GM23248 (cell line): ENCODE data around the gene TEAD1. TPM values are rescaled to one million over a fixed set of nuclear protein-coding genes. Genes with fewer than 3 reads are reported as not detected.

Experiments used
- DNase-seq: peaks from one replicate; pipeline ENCODE4 v3.0.0-alpha.2; 2015
- H2AFZ ChIP-seq: fragments of 200-600 bp; sonication (generic); 2 replicates; pipeline ENCODE4 v1.6.1; 2016; ENCODE audit warnings: antibody characterized with exemption
- H3F3A ChIP-seq: fragments of 200-600 bp; sonication (generic); 2 replicates; pipeline ENCODE4 v1.6.1; 2016; ENCODE audit warnings: mild to moderate bottlenecking, antibody characterized with exemption, mixed run types; ENCODE audit not compliant: insufficient read depth
- H3K27ac ChIP-seq: fragments of 200-600 bp; sonication (generic); 2 replicates; pipeline ENCODE4 v1.5.1; 2016; ENCODE audit warnings: mild to moderate bottlenecking
- H3K27me3 ChIP-seq: fragments of 200-600 bp; sonication (generic); replicated peaks from 2 replicates; pipeline ENCODE4 v1.6.1; 2016; ENCODE audit warnings: mild to moderate bottlenecking; ENCODE audit not compliant: insufficient read depth
- H3K36me3 ChIP-seq: fragments of 200-600 bp; sonication (generic); 2 replicates; pipeline ENCODE4 v1.6.1; 2016; ENCODE audit warnings: low read depth, mild to moderate bottlenecking
- H3K4me1 ChIP-seq: fragments of 200-600 bp; sonication (generic); 2 replicates; pipeline ENCODE4 v1.6.1; 2016; ENCODE audit warnings: mild to moderate bottlenecking; ENCODE audit not compliant: insufficient read depth
- H3K4me2 ChIP-seq: fragments of 200-600 bp; sonication (generic); one replicate; pipeline ENCODE4 v1.6.1; 2016; ENCODE audit warnings: mild to moderate bottlenecking; ENCODE audit not compliant: unreplicated experiment
- H3K4me3 ChIP-seq: fragments of 200-600 bp; sonication (generic); 2 replicates; pipeline ENCODE4 v1.5.1; 2016; ENCODE audit warnings: mild to moderate bottlenecking
- H3K79me2 ChIP-seq: fragments of 200-600 bp; sonication (generic); 2 replicates; pipeline ENCODE4 v1.6.1; 2016; ENCODE audit warnings: mild to moderate bottlenecking; ENCODE audit not compliant: insufficient read depth
- H3K9ac ChIP-seq: fragments of 200-600 bp; sonication (generic); 2 replicates; pipeline ENCODE4 v1.6.1; 2016; ENCODE audit warnings: mild to moderate bottlenecking
- H3K9me2 ChIP-seq: fragments of 200-600 bp; sonication (generic); 2 replicates; pipeline ENCODE4 v1.6.1; 2016; ENCODE audit warnings: mixed run types, mild to moderate bottlenecking, moderate library complexity; ENCODE audit not compliant: insufficient read depth
- H3K9me3 ChIP-seq: fragments of 200-600 bp; sonication (generic); one replicate; pipeline ENCODE4 v1.6.1; 2017; ENCODE audit warnings: low read depth
- H4K20me1 ChIP-seq: fragments of 200-600 bp; sonication (generic); 2 replicates; pipeline ENCODE4 v1.6.0; 2016; ENCODE audit not compliant: insufficient read depth
- EZH2 ChIP-seq: fragments of 200-600 bp; sonication (generic); IDR thresholded peaks from 2 replicates; pipeline ENCODE4 v1.6.1; 2018; ENCODE audit warnings: antibody characterized with exemption, mild to moderate bottlenecking; ENCODE audit not compliant: insufficient read depth, poor library complexity, severe bottlenecking
- EZH2phosphoT487 ChIP-seq: fragments of 200-600 bp; sonication (generic); IDR thresholded peaks from 2 replicates; pipeline ENCODE4 v1.6.1; 2018; ENCODE audit warnings: antibody characterized with exemption, moderate library complexity, mild to moderate bottlenecking, low read depth; ENCODE audit not compliant: insufficient read depth
- WGBS, 2 experiments: methylation state at CpG; one replicate each; pipeline ENCODE4 v1.1.6; 2015 to 2017; ENCODE audit warnings: low lambda C conversion rate in 2 of 2, low coverage in 1 of 2; ENCODE audit errors: missing lambda C conversion rate in 2 of 2; 5-methylcytosine and 5-hydroxymethylcytosine counted together
- in situ Hi-C: fragments of 300-500 bp; cut with MboI; formaldehyde crosslinking; loops from 2 replicates; pipeline ENCODE4 v1.15.0; 2020
- polyA plus RNA-seq: library from polyadenylated mRNA; unstranded; fragments of >200 nt; fragmentation: Nextera tagmentation; extraction: Ambion mirVana; gene quantifications from 2 replicates; pipeline ENCODE4 v1.2.1, GENCODE V29; 2016
- total RNA-seq: library from RNA; depleted of rRNA; stranded (reverse); fragments of >200 nt; shearing (Covaris generic); gene quantifications from 2 replicates; pipeline ENCODE4 v1.2.3, GENCODE V29; 2014

TEAD1 gene
- total and polyA plus RNA-seq, 2 experiments from 2014 or later, result 52.3 to 144 TPM

DNA sequence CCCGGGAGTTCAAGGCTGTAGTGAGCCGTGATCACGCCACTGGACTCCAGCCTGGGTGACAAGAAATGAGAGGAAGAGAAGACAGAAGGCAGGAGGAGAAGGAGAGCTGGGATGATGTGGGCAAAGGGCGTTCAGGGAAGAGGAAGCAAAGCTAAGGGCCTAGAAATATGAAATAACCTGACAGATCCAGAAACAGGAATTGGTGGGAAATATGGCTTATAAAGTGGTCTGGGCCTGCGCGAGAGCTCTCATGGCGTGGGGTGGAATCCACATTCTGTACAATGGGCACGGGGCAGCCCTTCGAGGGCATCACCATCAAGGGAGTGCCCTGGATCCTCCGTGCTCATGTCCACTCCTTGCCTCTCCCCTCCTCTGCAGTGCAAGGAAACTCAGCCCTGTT lies 288.1 kb downstream of the TEAD1 start:
- H3K27me3 ChIP-seq, result no peaks in the 10 kb centered on the region
- no peak for DNase-seq
- no peaks in the 10 kb centered on the region for H3K9me2 ChIP-seq
- H4K20me1 ChIP-seq, result no peaks in the 10 kb centered on the region
- peaks cover 3% of the 10 kb centered on the region; the same call in 1 of the 2 replicates for H3K4me1 ChIP-seq
- no peaks in the 10 kb centered on the region for H3F3A ChIP-seq
- no peak overlapping the region for H3K4me2 ChIP-seq
- H3K9me3 ChIP-seq, result no peaks in the 10 kb centered on the region
- WGBS, 2 experiments, result 92 to 94% methylated on average over 10 of the region's 10 CpGs
- TF ChIP-seq EZH2phosphoT487 (no peak), EZH2 (no peak)
- H3K27ac ChIP-seq, result no peak overlapping the region
- no peak overlapping the region for H2AFZ ChIP-seq
- no peak overlapping the region for H3K4me3 ChIP-seq
- no peak overlapping the region for H3K9ac ChIP-seq
- no peaks in the 10 kb centered on the region for H3K36me3 ChIP-seq
- in situ Hi-C loops, result loop anchor here (5.0 to 10.0 kb wide), 2 partner anchors 190 to 382 kb away; no protein-coding TSS in a partner anchor
- H3K79me2 ChIP-seq, result no peaks in the 10 kb centered on the region

DNA sequence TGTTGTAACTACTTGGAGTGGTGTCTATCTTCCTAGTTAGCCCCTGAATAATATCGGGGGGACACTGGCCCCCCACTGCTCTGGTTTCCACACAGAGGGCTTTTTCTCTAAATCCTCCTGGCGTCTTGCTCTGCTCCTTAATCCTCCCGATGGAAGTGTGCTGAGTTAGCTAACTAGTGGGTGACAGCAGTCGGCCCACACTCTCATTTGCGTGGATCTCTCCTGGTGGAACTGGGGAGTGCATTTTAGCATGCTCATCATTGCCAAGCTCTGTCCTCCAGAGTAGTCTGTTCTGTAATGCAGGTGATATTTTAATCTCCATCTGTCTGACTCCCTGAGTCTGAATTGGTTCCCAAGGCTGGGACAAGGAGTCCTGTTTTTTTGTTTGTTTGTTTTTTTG lies 288.8 kb downstream of the TEAD1 start:
- Histone ChIP-seq H4K20me1 (no peaks in the 10 kb centered on the region), H3K79me2 (no peaks in the 10 kb centered on the region), H3K4me2 (no peak overlapping the region), H2AFZ (no peak overlapping the region), H3F3A (no peaks in the 10 kb centered on the region), H3K9ac (no peak overlapping the region), H3K27me3 (no peaks in the 10 kb centered on the region), H3K9me2 (no peaks in the 10 kb centered on the region), H3K27ac (no peak overlapping the region), H3K9me3 (no peaks in the 10 kb centered on the region), H3K36me3 (no peaks in the 10 kb centered on the region), H3K4me3 (no peak overlapping the region), H3K4me1 (peaks cover 3% of the 10 kb centered on the region; the same call in 1 of the 2 replicates)
- 74 to 78% methylated on average over 5 of the region's 5 CpGs for WGBS, 2 experiments
- no peak for DNase-seq
- in situ Hi-C loops, result loop anchor here (5.0 to 10.0 kb wide), 2 partner anchors 189 to 382 kb away; no protein-coding TSS in a partner anchor
- TF ChIP-seq EZH2 (no peak), EZH2phosphoT487 (no peak)

DNA sequence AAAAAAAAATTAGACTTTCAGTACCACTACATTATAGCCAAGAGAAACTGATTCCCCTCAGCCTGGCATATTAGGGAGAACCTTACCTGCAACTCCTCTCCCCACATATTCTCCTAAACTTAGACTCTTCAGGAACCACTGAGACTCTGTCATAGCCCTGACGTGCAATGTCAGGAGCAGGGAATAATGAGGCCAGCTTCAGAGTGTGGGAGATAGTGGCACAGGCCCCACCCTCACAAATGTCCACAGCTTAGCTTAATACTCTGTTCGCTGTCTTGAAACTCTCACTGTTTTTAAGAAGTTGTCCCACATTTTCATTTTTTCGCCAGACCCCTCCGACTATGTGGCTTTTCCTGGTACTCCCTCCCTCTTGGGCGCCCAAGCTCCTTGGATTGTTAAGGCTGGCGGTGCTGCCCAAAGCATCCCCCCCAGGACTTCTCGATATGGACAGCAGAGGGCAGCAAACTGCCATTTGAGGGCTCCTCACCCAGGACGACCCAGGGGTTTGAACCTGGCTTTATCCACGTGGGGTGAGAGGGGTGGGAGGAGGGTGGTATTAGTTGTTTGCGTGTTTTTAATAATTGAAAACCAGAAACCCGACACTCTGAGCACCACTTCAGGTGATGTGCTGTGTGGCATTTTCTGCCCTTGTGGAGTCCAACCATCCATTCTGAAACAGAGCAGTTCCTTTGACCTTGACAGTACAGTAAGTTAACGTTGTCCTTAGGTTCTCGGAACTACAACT lies 289.7 kb downstream of the TEAD1 start:
- Histone ChIP-seq H3F3A (no peaks in the 10 kb centered on the region), H2AFZ (peak overlapping the region; percentile 38; the same call in 1 of the 2 replicates), H3K9ac (no peak overlapping the region), H3K79me2 (no peaks in the 10 kb centered on the region), H3K4me1 (peaks cover 3% of the 10 kb centered on the region; the same call in 1 of the 2 replicates), H3K4me2 (no peak overlapping the region), H3K9me3 (no peaks in the 10 kb centered on the region), H3K27me3 (no peaks in the 10 kb centered on the region), H4K20me1 (no peaks in the 10 kb centered on the region), H3K36me3 (no peaks in the 10 kb centered on the region), H3K9me2 (no peaks in the 10 kb centered on the region), H3K27ac (no peak overlapping the region), H3K4me3 (no peak overlapping the region)
- DNase-seq, result peak; percentile 73
- in situ Hi-C loops, result loop anchor here (5.0 to 10.0 kb wide), 2 partner anchors 188 to 381 kb away; no protein-coding TSS in a partner anchor
- 8 to 9% methylated on average over 13 of the region's 13 CpGs for WGBS, 2 experiments
- no peak for TF ChIP-seq EZH2

DNA sequence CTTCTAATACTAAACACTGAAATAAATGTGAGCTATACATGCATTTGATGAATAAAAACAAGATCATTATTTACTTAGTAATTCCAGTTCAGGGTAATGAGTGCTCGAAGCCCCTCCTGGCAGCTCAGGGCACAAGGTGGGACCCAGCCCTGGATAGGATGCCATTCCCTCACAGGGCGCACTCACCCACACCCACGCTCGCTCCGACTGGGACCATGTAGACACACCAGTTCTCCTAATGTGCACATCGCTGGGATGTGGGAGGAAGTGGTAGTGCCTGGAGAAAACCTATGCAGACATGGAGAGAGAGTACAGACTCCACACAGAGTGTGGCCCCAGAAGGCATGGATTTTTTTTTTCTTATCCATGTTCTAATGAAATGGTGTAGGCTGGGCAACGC lies 290.4 kb downstream of the TEAD1 start:
- no peak for DNase-seq
- Histone ChIP-seq H3K27me3 (no peaks in the 10 kb centered on the region), H3K36me3 (no peaks in the 10 kb centered on the region), H3K9me2 (no peaks in the 10 kb centered on the region), H3K9me3 (no peaks in the 10 kb centered on the region), H3K9ac (no peak overlapping the region), H3K4me2 (no peak overlapping the region), H3K4me3 (no peak overlapping the region), H3K79me2 (no peaks in the 10 kb centered on the region), H3K27ac (no peak overlapping the region), H4K20me1 (no peaks in the 10 kb centered on the region), H3F3A (no peaks in the 10 kb centered on the region), H3K4me1 (peaks cover 3% of the 10 kb centered on the region; the same call in 1 of the 2 replicates), H2AFZ (no peak overlapping the region)
- in situ Hi-C loops, result loop anchor here (5.0 to 10.0 kb wide), 2 partner anchors 188 to 380 kb away; no protein-coding TSS in a partner anchor
- 79 to 81% methylated on average over 7 of the region's 7 CpGs for WGBS, 2 experiments
- TF ChIP-seq EZH2 (no peak), EZH2phosphoT487 (no peak)
